ENCODE results near the gene BCL2L11.

The BCL2L11 gene

DNA sequence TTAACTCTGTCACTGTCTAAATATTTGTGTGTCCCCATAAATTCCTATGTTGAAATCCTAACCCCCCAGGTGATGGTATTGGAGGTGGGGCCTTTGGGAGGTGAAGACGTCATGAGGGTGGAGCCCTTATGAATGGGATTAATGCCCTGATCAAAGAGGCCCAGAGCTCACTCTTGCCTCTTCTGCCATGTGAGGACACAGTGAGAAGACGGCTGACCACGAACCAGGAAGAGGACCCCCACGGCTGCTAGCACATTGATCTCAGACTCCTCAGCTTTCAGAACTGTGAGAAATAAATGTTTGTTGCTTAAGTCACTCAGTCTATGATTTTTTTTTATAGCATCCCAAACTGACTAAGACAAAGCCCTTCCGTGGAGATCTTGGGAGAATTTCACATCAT lies 71.2 kb downstream of the BCL2L11 start:
- no peak for DNase-seq (ENCODE audit: low read depth in 2 of 2)

DNA sequence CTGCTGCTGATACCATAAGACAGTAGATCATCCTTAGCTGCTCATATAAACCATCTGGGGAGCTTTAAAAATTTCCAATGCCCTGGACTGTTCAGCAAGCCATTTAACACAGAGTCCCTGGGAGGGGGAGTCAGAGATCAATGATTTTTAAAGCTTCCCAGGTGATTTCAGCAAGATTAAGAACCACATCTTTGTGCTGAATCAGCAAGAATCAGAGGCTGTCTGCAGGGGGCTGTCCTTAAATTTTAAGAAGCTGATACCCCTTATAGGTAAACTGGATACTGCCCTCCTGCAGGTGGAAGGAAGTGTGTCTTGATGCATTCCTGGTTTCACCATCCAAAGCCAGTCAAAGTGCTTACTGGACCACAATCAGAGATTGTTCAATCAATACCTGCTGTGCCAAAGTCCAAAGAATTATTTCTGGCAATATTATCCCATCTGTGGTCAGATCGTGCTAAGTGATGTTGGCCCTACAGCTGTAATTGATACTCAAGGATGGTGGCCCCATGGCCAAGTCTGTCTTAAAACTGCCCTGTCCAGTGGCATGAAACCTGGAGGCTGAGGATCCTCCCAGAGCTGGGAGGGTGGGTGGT lies 72.2 kb downstream of the BCL2L11 start:
- DNase-seq (ENCODE audit: low read depth in 2 of 2) = no peak

DNA sequence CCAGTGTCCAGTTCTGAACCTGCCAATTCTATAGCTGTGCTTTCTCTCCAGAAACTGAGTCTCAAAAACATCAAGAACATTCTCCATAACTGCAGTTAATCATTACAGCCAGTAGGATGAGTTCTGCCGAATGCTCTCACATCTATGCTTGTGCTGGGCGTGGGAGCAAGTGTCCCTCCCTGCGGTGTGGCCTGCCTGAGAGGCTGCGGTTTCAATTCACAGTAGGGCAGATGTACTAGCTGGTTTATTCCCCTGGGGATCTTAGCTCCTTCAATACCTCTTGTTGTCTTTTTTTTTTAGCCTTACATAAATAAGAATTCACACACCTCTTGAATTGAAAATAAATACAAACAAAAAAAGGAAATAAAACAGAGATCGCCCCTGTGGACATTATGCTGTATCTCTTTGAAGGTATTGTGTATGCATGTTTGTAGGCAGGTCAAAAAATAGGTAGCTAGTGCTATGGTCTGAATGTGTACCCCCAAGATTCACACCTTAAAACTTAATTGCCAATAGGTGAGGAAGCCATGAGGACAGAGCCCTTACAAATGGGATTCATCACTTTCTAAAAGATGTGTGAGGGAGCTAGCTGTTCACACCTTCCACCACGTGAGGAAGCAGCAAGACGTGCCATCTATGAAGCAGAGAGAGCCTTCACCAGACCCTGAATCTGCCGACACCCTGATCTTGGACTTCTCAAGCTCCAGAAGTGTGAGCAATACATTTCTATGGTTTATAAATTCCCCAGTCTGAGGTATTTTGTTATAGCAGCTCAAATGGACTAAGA lies 74.3 kb downstream of the BCL2L11 start:
- no peak for DNase-seq (ENCODE audit: low read depth in 2 of 2)

- no peak for DNase-seq (ENCODE audit: low read depth in 2 of 2)
These were observed 75.7 kb downstream of the BCL2L11 start for GRCh38 chr2:111196435-111196834.

GRCh38 chr2:111198701-111199100 lies 78.0 kb downstream of the BCL2L11 start:
- no peak for DNase-seq (ENCODE audit: low read depth in 2 of 2)

DNA sequence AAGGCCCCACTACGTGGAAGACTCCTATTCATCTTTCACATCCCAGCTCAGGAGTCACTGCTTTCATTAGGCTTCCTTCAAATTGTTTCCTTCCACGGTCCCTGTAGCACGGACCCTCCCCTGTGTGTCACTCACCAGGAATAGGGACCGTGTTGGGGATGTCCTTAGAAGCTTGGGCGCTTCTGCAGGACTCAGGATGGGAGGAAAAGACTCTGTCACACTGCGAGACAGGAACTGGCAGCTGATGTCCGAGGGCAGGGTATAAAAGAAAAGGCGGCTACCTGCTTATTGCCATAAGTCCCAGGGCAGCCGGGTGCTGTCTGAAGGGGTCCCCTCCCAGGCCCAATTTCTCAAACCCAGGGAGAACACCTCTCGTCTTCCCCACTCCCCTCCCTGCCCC lies 79.1 kb downstream of the BCL2L11 start:
- DNase-seq (ENCODE audit: low read depth in 2 of 2) = no peak

GRCh38 chr2:111200333-111200881 lies 79.7 kb downstream of the BCL2L11 start:
- no peak for DNase-seq (ENCODE audit: low read depth in 2 of 2)

DNA sequence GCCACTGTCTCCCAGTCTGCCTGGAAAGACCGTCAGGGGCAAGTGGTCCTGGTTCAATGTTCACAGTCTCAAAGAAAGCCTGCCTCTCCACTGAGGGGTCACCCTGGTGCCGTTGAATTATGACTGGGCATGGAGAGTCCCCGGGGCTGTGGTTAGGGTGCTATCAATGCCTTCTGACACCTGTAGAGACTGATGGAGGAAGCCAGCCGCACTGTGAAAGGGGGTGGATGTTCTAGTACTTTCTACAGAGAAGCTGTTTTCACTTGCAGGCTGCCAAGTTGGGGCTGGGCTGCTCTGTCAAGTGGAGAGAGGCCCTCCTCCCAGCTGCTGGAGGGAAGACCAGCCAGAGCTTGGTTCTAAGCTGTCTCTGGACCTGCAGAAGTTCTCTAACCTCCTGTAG lies 80.5 kb downstream of the BCL2L11 start:
- no peak for DNase-seq (ENCODE audit: low read depth in 2 of 2)

GRCh38 chr2:111202266-111203040 lies 81.7 kb downstream of the BCL2L11 start:
- DNase-seq (ENCODE audit: low read depth in 2 of 2) = no peak

DNA sequence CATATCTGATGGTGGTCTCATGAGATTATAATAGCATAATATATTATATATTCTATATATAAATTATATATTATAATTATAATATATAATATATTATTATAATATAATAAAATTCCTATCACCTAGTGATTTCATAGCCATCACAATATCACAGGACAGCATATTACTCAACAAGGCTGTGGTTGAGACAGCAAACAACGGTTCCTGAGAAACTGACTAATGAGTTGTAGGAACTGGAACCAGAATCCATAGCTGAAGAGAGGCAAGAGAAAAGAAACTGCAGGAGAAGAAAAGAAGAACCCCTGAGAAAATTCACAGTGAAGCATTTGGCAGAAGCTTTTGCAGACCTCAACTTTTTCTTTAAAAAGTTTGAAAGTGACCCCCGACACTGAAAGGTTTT lies 84.0 kb downstream of the BCL2L11 start:
- DNase-seq (ENCODE audit: low read depth in 2 of 2) = no peak

GRCh38 chr2:111205774-111206173 lies 85.1 kb downstream of the BCL2L11 start:
- no peak for DNase-seq (ENCODE audit: low read depth in 2 of 2)

DNA sequence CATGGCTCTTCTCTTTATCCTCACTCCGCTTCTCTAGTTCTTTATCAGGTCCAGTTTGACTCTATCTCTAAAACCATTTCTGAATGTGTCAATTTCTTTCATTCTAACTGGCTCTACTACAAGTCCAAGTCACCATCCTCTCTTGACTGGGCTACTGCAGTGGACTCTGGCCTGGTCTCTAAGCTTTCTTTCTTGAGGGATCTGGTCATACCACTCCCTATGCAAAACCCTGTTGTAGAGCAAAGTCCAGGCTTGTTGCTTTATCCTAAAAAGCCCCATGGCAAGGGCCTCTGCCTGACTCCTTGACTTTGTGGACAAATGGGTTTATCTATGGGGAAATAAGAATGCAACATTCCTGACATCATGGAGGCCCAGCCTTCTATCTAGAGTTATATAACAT lies 87.1 kb downstream of the BCL2L11 start:
- DNase-seq (ENCODE audit: low read depth in 2 of 2) = no peak

- DNase-seq (ENCODE audit: low read depth in 2 of 2) = no peak
These were observed 87.9 kb downstream of the BCL2L11 start for GRCh38 chr2:111208639-111209038.

GRCh38 chr2:111209045-111209514 lies 88.4 kb downstream of the BCL2L11 start:
- DNase-seq (ENCODE audit: low read depth in 2 of 2) = no peak

GRCh38 chr2:111210036-111210435 lies 89.3 kb downstream of the BCL2L11 start:
- no peak for DNase-seq (ENCODE audit: low read depth in 2 of 2)

- no peak for DNase-seq (ENCODE audit: low read depth in 2 of 2)
These were observed 93.2 kb downstream of the BCL2L11 start for GRCh38 chr2:111213877-111214276.

DNA sequence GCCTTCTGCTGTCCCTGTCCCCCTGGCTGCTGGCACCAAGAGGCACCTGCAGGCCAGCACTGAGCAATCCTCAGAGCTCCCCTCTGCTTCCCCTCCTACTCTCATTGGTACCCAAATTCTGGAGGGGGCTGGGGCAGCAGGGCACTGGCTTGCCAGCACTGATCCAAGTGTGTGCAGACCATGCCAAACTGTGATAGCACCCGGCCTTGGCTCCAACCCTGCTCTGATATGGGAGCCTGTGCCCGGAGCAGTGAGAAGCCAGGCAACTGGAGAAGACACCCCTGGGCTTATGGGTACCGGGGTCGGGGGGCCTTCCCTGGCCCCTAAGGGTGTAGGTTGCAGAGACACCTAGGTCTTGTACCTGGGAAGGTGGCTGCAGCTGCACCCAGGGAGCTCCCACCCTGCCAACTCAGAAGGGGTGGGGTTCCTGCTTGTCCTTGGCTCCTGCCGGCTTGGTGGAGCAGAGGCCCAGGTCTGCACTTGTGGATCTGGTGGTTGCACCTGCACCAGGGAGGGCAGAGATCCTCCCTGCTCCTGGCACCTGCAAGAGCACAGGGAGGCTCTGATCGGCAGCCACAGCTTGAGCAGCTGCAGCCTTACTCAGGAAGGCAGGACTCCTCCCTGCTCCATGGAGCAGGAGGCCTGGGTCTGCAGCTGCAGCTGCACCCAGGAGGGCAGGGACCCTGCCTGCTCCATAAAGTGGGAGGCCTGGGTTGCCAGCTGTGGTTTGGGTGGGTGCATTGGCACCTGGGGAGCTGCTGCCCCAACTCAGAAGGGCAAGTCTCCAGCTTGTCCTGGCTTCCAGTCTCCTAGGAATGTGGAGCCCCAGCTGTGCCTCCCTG lies 96.3 kb downstream of the BCL2L11 start:
- DNase-seq (ENCODE audit: low read depth in 2 of 2) = no peak

Data from activated CD4-positive, alpha-beta T cell treated with anti-CD3 and anti-CD28 coated beads for 24 hours (primary cell).